ENCODE measurements around the gene HILPDA. TPM values are rescaled to one million over a fixed set of nuclear protein-coding genes. Genes with fewer than 3 reads are reported as not detected.
A peak's percentile ranks its signal among the peaks of the same experiment; 100 is the strongest.

HILPDA gene
- total and polyA plus RNA-seq, 9 of the 15 experiments (the other 6 are each of a cell fraction or from before 2014, with no cell fraction given), result 8.3 to 71.8 (median 23.5) TPM

GRCh38 chr7:128455543-128456254 lies at the start of gene HILPDA (continued):
- TF ChIP-seq SP1 (CRISPR knock-in tag; IDR thresholded peaks at IDR 0.05) (peak; percentile 91), PHTF2 (CRISPR knock-in tag; IDR thresholded peaks at IDR 0.05) (no peak), THAP12 (CRISPR knock-in tag; IDR thresholded peaks at IDR 0.05) (peak; percentile 65), CCNT2 (IDR thresholded peaks at IDR 0.05; ENCODE audit: borderline replicate concordance, extremely low read depth, insufficient read length, low read depth, low read length) (peak; percentile 96), MYNN (IDR thresholded peaks at IDR 0.05) (peak; percentile 54), MYNN (CRISPR knock-in tag; IDR thresholded peaks at IDR 0.05) (no peak), HBP1 (CRISPR knock-in tag; IDR thresholded peaks at IDR 0.05) (0 out of 2 replicates have a peak, but pooled peaks have one; percentile 26), HMG20B (CRISPR knock-in tag; IDR thresholded peaks at IDR 0.05) (no peak), MIER1 (IDR thresholded peaks at IDR 0.05; ENCODE audit: low read depth) (no peak), MEIS2 (IDR thresholded peaks at IDR 0.05; ENCODE audit: partially characterized antibody) (peak; percentile 93), ZC3H4 (CRISPR knock-in tag; IDR thresholded peaks at IDR 0.05; ENCODE audit: borderline replicate concordance) (no peak), NCOA2 (IDR thresholded peaks at IDR 0.05; ENCODE audit: partially characterized antibody in 2 of 2) (no peak), BRF1 (IDR thresholded peaks at IDR 0.05; ENCODE audit: borderline replicate concordance, extremely low read depth, insufficient read length) (no peak), SRSF7 (optimal IDR thresholded peaks at IDR 0.05; ENCODE audit: low read depth, low read length) (no peak), HDGF (IDR thresholded peaks at IDR 0.05) (0 out of 2 replicates have a peak, but pooled peaks have one; percentile 22), ZBTB49 (CRISPR knock-in tag; IDR thresholded peaks at IDR 0.05; ENCODE audit: borderline replicate concordance) (no peak), POLR3A (IDR thresholded peaks at IDR 0.05; ENCODE audit: borderline replicate concordance, extremely low read depth, insufficient read depth, insufficient read length) (no peak), FOS (IDR thresholded peaks at IDR 0.05; ENCODE audit: extremely low read depth, insufficient read length) (no peak), RBM22 (IDR thresholded peaks at IDR 0.05; ENCODE audit: low read depth, low read length, poor library complexity, severe bottlenecking) (no peak)

Measured in K562 (cell line).